ENCODE measurements around the gene MPC1. TPM values are rescaled to one million over a fixed set of nuclear protein-coding genes. Genes with fewer than 3 reads are reported as not detected.

Gene MPC1
- total RNA-seq, 1 donor from 2014 or later = 29.1 TPM

DNA sequence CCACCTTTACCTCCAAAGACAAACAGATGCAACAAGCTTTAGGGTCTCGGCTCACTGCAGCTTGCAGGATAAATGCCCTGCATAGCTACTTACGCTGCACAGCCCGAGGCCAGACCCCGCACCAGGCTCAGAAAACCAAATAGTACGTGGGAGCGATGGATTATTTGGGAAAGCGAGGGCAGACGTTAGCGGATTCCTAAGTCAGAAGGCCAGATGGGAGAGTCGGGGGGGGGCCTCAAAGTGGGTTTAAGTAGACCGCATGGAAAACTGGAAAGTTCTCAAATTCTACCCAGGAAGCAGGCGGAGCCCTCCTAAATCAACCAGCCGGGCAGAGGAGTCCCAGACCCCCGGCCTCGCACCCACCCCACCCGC is 40.8 kb downstream of the MPC1 start:
- no peaks in the 10 kb centered on the region for H3K9me3 Mint-ChIP-seq (ENCODE audit: unreplicated experiment)
- no peaks in the 10 kb centered on the region for H3K36me3 Mint-ChIP-seq (ENCODE audit: unreplicated experiment)
- TF ChIP-seq, protein P1, sequence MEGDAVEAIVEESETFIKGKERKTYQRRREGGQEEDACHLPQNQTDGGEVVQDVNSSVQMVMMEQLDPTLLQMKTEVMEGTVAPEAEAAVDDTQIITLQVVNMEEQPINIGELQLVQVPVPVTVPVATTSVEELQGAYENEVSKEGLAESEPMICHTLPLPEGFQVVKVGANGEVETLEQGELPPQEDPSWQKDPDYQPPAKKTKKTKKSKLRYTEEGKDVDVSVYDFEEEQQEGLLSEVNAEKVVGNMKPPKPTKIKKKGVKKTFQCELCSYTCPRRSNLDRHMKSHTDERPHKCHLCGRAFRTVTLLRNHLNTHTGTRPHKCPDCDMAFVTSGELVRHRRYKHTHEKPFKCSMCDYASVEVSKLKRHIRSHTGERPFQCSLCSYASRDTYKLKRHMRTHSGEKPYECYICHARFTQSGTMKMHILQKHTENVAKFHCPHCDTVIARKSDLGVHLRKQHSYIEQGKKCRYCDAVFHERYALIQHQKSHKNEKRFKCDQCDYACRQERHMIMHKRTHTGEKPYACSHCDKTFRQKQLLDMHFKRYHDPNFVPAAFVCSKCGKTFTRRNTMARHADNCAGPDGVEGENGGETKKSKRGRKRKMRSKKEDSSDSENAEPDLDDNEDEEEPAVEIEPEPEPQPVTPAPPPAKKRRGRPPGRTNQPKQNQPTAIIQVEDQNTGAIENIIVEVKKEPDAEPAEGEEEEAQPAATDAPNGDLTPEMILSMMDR (IDR thresholded peaks at IDR 0.05) = no peak
- peak overlapping the region; percentile 80 for H3K27ac Mint-ChIP-seq (ENCODE audit: unreplicated experiment)
- DNase-seq (ENCODE audit: extremely low spot score, unreplicated experiment) = no peak
- peak overlapping the region; percentile 94 for H3K4me3 Mint-ChIP-seq (ENCODE audit: unreplicated experiment)
- peaks cover 10% of the 10 kb centered on the region for H3K27me3 Mint-ChIP-seq (ENCODE audit: unreplicated experiment)
- peaks cover 15% of the 10 kb centered on the region for H3K4me1 Mint-ChIP-seq (ENCODE audit: unreplicated experiment)

DNA sequence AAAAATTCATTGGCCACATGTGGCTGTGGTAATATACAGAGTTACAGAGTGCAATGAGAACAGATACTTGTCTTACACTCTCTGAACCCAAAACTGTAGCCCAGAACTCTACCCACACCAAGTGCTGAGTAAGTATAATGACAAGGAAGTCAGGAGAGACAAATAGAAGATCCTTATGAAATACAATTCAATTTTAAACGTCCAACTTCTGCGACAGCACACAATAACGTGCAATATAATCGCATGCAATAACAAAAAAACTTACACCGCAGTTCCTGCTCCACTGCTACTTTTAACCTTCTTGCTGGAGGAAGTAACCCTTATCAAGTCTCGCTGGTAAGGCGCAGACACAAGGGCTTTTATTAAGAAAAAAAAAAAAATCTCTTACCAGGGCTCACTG is 41.3 kb downstream of the MPC1 start:
- Mint-ChIP-seq H3K9me3 (ENCODE audit: unreplicated experiment) (no peaks in the 10 kb centered on the region), H3K4me3 (ENCODE audit: unreplicated experiment) (peak overlapping the region; percentile 94), H3K36me3 (ENCODE audit: unreplicated experiment) (no peaks in the 10 kb centered on the region), H3K27ac (ENCODE audit: unreplicated experiment) (peak overlapping the region; percentile 80), H3K4me1 (ENCODE audit: unreplicated experiment) (peaks cover 15% of the 10 kb centered on the region), H3K27me3 (ENCODE audit: unreplicated experiment) (peaks cover 5% of the 10 kb centered on the region)
- TF ChIP-seq, protein P1 (IDR thresholded peaks at IDR 0.05) = no peak
- no peak for DNase-seq (ENCODE audit: extremely low spot score, unreplicated experiment)

DNA sequence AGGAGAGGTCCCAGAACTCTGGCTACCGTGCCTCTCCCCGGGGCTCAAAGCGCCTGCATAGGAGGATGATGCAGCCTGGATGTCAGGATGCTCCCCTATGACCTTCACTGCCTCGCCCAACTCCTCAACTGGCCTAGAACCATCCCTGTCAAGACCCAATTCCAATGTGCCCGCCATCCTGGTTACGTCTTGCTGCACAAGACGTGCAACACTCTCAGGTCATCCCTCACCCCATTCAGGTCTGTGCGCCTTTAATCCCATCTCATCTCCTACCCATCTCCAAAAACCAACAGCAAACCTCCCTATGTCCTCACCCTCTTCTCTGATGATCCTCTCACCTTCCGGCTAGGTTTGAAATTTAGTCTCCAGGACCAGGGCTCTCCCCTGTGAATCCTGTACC is 43.9 kb downstream of the MPC1 start:
- no peaks in the 10 kb centered on the region for H3K27me3 Mint-ChIP-seq (ENCODE audit: unreplicated experiment)
- no peaks in the 10 kb centered on the region for H3K9me3 Mint-ChIP-seq (ENCODE audit: unreplicated experiment)
- no peak for DNase-seq (ENCODE audit: extremely low spot score, unreplicated experiment)
- no peak overlapping the region for H3K27ac Mint-ChIP-seq (ENCODE audit: unreplicated experiment)
- TF ChIP-seq, protein P1 (IDR thresholded peaks at IDR 0.05) = no peak
- peaks cover 11% of the 10 kb centered on the region for H3K36me3 Mint-ChIP-seq (ENCODE audit: unreplicated experiment)
- H3K4me1 Mint-ChIP-seq (ENCODE audit: unreplicated experiment) = peaks cover 15% of the 10 kb centered on the region
- H3K4me3 Mint-ChIP-seq (ENCODE audit: unreplicated experiment) = no peak overlapping the region

DNA sequence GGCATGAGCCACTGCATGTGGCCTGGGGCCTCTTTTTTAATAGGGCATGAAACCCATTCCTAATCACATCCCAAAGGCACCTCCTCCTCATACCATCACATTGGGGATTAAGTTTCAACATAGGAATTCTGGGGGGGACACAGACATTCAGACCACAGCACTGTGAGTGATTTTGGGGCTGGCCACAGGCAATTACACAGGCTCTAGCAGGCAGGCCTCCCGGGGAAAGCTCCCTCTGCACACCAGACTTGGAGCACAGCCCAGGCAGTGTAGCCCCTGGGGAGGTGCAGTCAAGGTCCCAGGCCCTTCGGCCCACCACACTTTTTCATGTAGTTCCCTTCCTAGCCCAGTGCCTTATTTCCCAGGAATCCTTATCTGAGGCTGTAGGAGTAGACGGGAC is 45.9 kb downstream of the MPC1 start:
- Mint-ChIP-seq H3K4me1 (ENCODE audit: unreplicated experiment) (peaks cover 9% of the 10 kb centered on the region), H3K27ac (ENCODE audit: unreplicated experiment) (no peak overlapping the region), H3K4me3 (ENCODE audit: unreplicated experiment) (no peak overlapping the region), H3K9me3 (ENCODE audit: unreplicated experiment) (no peaks in the 10 kb centered on the region), H3K36me3 (ENCODE audit: unreplicated experiment) (peaks cover 11% of the 10 kb centered on the region), H3K27me3 (ENCODE audit: unreplicated experiment) (no peaks in the 10 kb centered on the region)
- DNase-seq (ENCODE audit: extremely low spot score, unreplicated experiment) = no peak
- TF ChIP-seq, protein P1 (IDR thresholded peaks at IDR 0.05) = no peak

DNA sequence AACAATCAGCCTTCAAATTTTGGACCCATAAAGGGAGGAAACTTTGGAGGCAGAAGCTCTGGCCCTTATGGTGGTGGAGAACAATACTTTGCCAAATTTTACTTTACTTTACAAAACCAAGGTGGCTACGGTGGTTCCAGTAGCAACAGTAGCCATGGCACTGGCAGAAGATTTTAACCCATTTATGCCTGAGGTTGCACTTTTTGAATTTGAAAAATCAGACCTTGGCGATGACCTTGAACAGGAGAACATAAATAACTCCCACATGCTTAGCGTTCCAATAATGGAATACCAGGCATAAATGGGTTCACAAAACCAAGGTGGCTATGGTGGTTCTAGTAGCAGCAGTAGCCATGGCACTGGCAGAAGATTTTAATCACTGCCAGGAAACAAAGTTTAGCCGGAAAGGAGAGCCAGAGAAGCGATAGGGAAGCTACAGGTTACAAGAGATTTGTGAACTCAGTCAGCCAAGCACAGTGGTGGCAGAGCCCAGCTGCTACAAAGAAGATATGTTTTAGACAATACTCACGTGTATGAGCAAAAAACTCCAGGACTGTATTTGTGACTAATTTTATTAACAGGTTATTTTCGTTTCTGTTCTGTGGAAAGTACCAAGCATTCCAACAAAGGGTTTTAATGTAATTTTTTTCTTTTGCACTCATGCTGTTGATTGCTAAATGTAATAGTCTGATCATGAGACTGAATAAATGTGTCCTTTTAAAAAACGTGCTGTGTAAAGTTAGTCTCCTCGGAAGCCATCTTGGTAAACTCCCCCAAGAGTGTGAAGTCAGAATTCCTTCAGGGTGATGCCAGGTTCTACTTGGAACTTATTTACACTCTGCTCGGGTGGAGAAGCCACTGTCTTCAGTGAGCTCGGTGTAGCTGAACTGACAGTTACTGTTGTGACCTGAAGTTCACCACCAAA is 47.1 kb downstream of the MPC1 start:
- H3K27me3 Mint-ChIP-seq (ENCODE audit: unreplicated experiment) = no peaks in the 10 kb centered on the region
- H3K4me1 Mint-ChIP-seq (ENCODE audit: unreplicated experiment) = peaks cover 6% of the 10 kb centered on the region
- H3K4me3 Mint-ChIP-seq (ENCODE audit: unreplicated experiment) = no peak overlapping the region
- H3K27ac Mint-ChIP-seq (ENCODE audit: unreplicated experiment) = no peak overlapping the region
- peaks cover 11% of the 10 kb centered on the region for H3K36me3 Mint-ChIP-seq (ENCODE audit: unreplicated experiment)
- TF ChIP-seq, protein P1 (IDR thresholded peaks at IDR 0.05) = no peak
- DNase-seq (ENCODE audit: extremely low spot score, unreplicated experiment) = no peak
- H3K9me3 Mint-ChIP-seq (ENCODE audit: unreplicated experiment) = no peaks in the 10 kb centered on the region
